Right lobe of liver (tissue), 6 donors: Measurements from ENCODE around the gene ARF4. TPM values are rescaled to one million over a fixed set of nuclear protein-coding genes. Genes with fewer than 3 reads are reported as not detected.

Source experiments
- ATAC-seq, 4 donors: fragments of 200-7000 bp; cut with Tn5 transposase; one replicate each; pipeline ENCODE4 v1.9.1; 2020; ENCODE audit warnings: mild to moderate bottlenecking in 4 of 4, moderate library complexity in 4 of 4
- DNase-seq, 3 donors: peaks; one replicate each; pipeline ENCODE4 v3.0.0-alpha.2; 2020
- H3K27ac ChIP-seq, 3 donors: fragments of 200-600 bp; one replicate each; pipeline ENCODE4 v1.8.0; 2022
- H3K27me3 ChIP-seq, 2 donors: fragments of 200-600 bp; one replicate each; pipeline ENCODE4 v1.8.0; 2022
- H3K36me3 ChIP-seq, 4 donors: fragments of 200-600 bp; sonication (generic) in 1 of 4; one replicate each; pipeline versions ENCODE4 v1.5.1 to v1.8.0; 2017 to 2022; ENCODE audit warnings: control low read depth in 1 of 4
- H3K4me1 ChIP-seq, 4 donors: fragments of 200-600 bp; sonication (generic) in 1 of 4; one replicate each; pipeline versions ENCODE4 v1.5.1 to v1.8.0; 2017 to 2022; ENCODE audit warnings: control low read depth in 1 of 4
- H3K4me3 ChIP-seq, 3 donors: fragments of 200-600 bp; one replicate each; pipeline ENCODE4 v1.8.0; 2022
- H3K9me3 ChIP-seq, 4 donors: fragments of 200-600 bp; sonication (generic) in 1 of 4; one replicate each; pipeline versions ENCODE4 v1.5.1 to v1.8.0; 2017 to 2022; ENCODE audit warnings: control low read depth in 1 of 4
- POLR2A ChIP-seq: fragments of 450-650 bp; IDR thresholded peaks from one replicate; pipeline ENCODE4 v1.6.1; 2017; ENCODE audit warnings: antibody characterized with exemption, mild to moderate bottlenecking
- WGBS: methylation state at CpG from one replicate; pipeline ENCODE4 v1.1.6; 2018; ENCODE audit warnings: low coverage, low lambda C conversion rate; ENCODE audit not compliant: insufficient coverage; ENCODE audit errors: missing lambda C conversion rate; 5-methylcytosine and 5-hydroxymethylcytosine counted together
- intact Hi-C, 2 donors: fragments of 100-400 bp; cut with DNase I; formaldehyde crosslinking; loops; one replicate each; pipeline versions ENCODE4 v1.11.2 to v1.14.1; 2022
- small RNA-seq, 2 experiments: library from RNA; depleted of rRNA; stranded (forward); fragments of <200 nt; gene quantifications; one replicate each; pipeline ENCODE3, GENCODE V24; 2016
- total RNA-seq, 6 experiments: library from RNA; depleted of rRNA in 2 of 6; stranded (reverse); fragments of >200 nt in 2 of 6; fragmentation: NEBNext Ultra II Directional in 3 of 6; extraction: Animal tissue kit (Norgen Biotek cat#: 25700) in 3 of 6; gene quantifications; one replicate each; pipeline versions ENCODE4 v1.1.0 to v1.2.4, GENCODE V29; 2016 to 2023
- TF ChIP-seq, protein P1 (sequence below), 4 donors: fragments of 200-600 bp in 3 of 4; fragments of 450-650 bp in 1 of 4; IDR thresholded peaks; one replicate each; pipeline versions ENCODE4 v1.5.1 to v1.8.0; 2016 to 2022; ENCODE audit warnings: antibody characterized with exemption in 4 of 4, mild to moderate bottlenecking in 2 of 4
- donor health status: DM: no; HTN: yes; CAD: no.
- donor health status: DM: no; HTN: no; CAD: no.
- donor health status: DM: no; HTN: no; CAD: no.
- donor health status: DM: no; HTN: yes; CAD: no.
- donor health status: DM: no; HTN: yes; CAD: no.

The ARF4 gene
- total RNA-seq, 6 experiments from 2014 or later: 63.0 to 125 (median 92.7) TPM

DNA sequence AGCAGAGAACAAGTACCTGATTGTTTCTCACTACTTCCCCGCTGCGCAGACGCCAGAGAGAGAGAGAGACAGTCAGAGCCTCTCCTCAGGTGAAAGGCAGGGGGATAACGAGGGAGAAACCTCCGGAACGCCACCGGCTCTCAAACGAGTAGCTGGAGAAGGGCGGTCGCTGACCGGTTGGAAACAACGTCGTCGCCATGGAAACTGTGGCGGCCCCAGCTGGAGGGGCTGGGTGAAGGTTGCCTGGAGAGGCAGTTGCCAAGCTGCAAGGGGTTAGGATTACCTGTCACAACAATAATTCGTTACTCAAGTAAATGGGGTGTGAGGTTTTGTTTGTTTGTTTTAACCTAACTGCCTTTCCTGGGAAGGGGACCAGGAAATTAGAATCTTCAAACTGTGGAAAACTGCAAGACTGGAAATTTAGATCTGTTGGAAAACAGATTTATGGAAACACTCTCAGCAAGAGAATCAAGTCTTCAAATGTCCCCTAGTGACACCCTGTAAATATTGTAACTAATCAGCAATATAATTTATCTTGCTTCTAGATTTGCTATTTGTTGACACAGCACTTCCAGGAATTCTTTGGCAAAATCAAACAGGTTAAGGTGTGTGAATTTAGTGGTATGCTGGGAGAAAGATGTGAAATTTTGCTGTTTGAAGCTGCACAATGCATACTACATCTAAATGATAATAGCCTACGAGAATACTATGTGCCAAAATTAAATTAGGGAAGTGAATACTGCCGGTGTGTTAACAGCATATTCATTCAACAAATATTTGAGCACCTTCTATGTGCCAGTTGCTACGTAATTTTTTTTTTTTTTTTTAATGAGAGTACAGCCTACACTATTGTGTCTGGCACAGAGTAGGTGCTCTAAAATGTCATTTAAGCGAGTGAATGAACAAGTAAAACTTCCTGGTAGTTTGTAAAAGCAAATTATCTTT, 52.7 kb downstream of the ARF4 start, which contains the start of gene DNAH12:
DNAH12 (minus strand) TSS at position 164 of the 945 bp plus-strand sequence. CDS start 1,474 bp downstream, outside the sequence.
- Histone ChIP-seq H3K36me3 (no peaks in the 10 kb centered on the region), H3K4me1 (peaks cover 0 to 9% (median 0%) of the 10 kb centered on the region in 4 donors), H3K27me3 (no peaks in the 10 kb centered on the region), H3K9me3 (no peaks in the 10 kb centered on the region), H3K27ac (no peak within 1 kb of the TSS), H3K4me3 (peak within 1 kb of the TSS in 1 of 3 donors; percentile 21)
- TF ChIP-seq, protein P1, sequence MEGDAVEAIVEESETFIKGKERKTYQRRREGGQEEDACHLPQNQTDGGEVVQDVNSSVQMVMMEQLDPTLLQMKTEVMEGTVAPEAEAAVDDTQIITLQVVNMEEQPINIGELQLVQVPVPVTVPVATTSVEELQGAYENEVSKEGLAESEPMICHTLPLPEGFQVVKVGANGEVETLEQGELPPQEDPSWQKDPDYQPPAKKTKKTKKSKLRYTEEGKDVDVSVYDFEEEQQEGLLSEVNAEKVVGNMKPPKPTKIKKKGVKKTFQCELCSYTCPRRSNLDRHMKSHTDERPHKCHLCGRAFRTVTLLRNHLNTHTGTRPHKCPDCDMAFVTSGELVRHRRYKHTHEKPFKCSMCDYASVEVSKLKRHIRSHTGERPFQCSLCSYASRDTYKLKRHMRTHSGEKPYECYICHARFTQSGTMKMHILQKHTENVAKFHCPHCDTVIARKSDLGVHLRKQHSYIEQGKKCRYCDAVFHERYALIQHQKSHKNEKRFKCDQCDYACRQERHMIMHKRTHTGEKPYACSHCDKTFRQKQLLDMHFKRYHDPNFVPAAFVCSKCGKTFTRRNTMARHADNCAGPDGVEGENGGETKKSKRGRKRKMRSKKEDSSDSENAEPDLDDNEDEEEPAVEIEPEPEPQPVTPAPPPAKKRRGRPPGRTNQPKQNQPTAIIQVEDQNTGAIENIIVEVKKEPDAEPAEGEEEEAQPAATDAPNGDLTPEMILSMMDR (IDR thresholded peaks at IDR 0.05): no peak
- no peak for TF ChIP-seq POLR2A
- ATAC-seq: peak in 3 of 4 donors; percentile 29 to 81 (median 43)
- DNase-seq: peak in 2 of 3 donors; percentile 33 to 49
- intact Hi-C loops: no loop called here
- 5% methylated on average over 20 of the region's 20 CpGs for WGBS

DNA sequence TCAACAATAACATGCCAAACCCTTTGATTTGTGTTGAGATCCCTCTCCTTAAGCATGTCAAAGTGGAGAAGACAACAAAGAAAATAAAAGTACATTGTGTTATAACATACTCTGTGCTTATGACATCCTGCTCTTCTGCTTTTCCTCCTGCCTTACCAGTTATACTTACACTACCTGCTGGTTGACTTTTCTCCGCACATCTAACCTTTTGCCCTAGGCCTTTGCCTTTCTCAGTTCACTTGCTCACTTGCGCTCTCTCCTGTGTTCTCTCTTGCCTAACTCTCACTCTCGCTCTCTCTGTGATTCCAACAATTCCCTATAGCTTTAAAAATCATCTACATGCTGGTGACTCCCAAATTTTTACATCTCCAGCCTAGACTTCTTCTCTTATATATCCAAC, 58.7 kb downstream of the ARF4 start:
- 76% methylated on average over 3 of the region's 3 CpGs for WGBS
- Histone ChIP-seq H3K27me3 (no peaks in the 10 kb centered on the region), H3K36me3 (no peaks in the 10 kb centered on the region), H3K9me3 (no peaks in the 10 kb centered on the region), H3K4me1 (no peaks in the 10 kb centered on the region), H3K4me3 (no peak overlapping the region), H3K27ac (no peak overlapping the region)
- no peak for ATAC-seq
- no peak for TF ChIP-seq POLR2A
- intact Hi-C loops: no loop called here
- DNase-seq: no peak

DNA sequence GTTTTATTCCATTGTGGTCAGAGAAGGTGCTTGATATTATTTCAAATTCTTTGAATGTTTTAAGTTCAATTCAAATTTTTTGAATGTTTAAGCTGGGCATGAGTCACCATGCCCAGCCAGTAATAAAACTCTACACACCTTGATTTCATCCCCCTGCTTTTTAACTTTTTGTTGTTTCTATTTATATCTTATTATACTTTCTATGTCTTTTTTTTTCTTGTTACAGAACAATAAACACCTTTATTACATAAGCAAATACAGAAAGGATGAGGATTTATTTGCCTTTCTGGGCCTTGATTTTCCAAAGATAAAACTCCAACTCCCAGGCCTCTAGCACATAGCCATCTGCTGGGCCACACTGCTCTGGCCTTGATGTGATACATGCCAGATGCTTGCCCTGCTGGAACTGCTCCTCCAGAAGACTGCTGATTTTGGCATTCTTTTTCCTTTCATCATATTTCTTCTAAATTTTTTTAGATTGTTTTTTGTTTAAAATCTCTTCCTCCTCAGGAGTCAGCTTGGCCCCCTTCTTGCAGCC, 67.0 kb downstream of the ARF4 start:
- H3K27ac ChIP-seq: no peak overlapping the region
- H3K4me1 ChIP-seq: no peaks in the 10 kb centered on the region
- no peak for TF ChIP-seq POLR2A
- TF ChIP-seq, protein P1 (IDR thresholded peaks at IDR 0.05): no peak
- intact Hi-C loops: no loop called here
- H3K36me3 ChIP-seq: no peaks in the 10 kb centered on the region
- no peaks in the 10 kb centered on the region for H3K9me3 ChIP-seq
- H3K27me3 ChIP-seq: no peaks in the 10 kb centered on the region
- no peak overlapping the region for H3K4me3 ChIP-seq
- ATAC-seq (no peak), DNase-seq (no peak)

Small RNA genes lying within 50 kb of the gene (small RNA-seq; reads per million reads assigned to genes)
- gene RNU6-108P (0 reads per million in 2 experiments), gene RNU6-483P (0 reads per million in 2 experiments), gene RNU6ATAC26P (0 reads per million in 2 experiments)

Other genes starting within 250 kb of the ARF4 start
- gene DNAH12, start 53.0 kb downstream of the ARF4 start, total RNA-seq: under 1 TPM in 5 of 6 experiments, not detected in 1; under 0.01 to 0.29 (median 0.18) TPM
- gene PDE12, start 41.1 kb downstream of the ARF4 start, total RNA-seq: 10 to 100 TPM; 12.1 to 20.7 (median 14.9) TPM
- gene DENND6A, start 95.7 kb upstream of the ARF4 start, total RNA-seq: 10 to 100 TPM in 2 of 6 experiments, 1 to 10 TPM in 4; 5.5 to 11.0 (median 9.2) TPM
- 10 to 100 TPM; 21.1 to 34.9 (median 25.1) TPM for gene SLMAP, start 159.0 kb upstream of the ARF4 start, total RNA-seq